ENCODE data around the gene IL1RN.

DNA sequence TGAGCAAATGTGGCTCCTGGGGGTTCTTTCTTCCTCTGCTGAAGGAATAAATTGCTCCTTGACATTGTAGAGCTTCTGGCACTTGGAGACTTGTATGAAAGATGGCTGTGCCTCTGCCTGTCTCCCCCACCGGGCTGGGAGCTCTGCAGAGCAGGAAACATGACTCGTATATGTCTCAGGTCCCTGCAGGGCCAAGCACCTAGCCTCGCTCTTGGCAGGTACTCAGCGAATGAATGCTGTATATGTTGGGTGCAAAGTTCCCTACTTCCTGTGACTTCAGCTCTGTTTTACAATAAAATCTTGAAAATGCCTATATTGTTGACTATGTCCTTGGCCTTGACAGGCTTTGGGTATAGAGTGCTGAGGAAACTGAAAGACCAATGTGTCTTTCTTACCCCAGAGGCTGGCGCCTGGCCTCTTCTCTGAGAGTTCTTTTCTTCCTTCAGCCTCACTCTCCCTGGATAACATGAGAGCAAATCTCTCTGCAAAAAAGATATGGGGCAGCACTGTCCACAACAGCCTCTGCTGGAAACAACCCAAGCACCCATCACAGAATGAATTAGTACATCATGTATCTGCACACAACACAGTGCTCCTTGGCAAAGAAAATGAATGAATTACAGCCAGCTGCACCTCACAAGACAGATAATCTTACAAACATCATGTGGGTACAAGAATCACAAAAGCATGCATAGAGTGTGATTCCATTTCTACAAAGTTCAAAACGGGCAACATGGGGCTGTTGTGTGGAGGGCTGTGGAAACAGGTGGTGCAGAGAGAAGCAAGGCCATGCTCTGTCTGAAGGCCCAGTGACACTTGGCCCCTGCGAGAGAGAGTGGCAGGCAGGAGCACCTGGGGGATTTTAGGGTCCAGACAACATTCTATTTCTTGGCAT, 6.6 kb downstream of the IL1RN start:
- TF ChIP-seq TAF1 (IDR thresholded peaks at IDR 0.05; ENCODE audit: borderline replicate concordance, low read depth, low read length) (no peak), EP300 (IDR thresholded peaks at IDR 0.05; ENCODE audit: borderline replicate concordance in 1 of 2, low read depth in 1 of 2, low read length in 1 of 2) (no peak), SIN3A (IDR thresholded peaks at IDR 0.05; ENCODE audit: borderline replicate concordance, low read depth, low read length) (no peak)
- TF ChIP-seq, protein P1, sequence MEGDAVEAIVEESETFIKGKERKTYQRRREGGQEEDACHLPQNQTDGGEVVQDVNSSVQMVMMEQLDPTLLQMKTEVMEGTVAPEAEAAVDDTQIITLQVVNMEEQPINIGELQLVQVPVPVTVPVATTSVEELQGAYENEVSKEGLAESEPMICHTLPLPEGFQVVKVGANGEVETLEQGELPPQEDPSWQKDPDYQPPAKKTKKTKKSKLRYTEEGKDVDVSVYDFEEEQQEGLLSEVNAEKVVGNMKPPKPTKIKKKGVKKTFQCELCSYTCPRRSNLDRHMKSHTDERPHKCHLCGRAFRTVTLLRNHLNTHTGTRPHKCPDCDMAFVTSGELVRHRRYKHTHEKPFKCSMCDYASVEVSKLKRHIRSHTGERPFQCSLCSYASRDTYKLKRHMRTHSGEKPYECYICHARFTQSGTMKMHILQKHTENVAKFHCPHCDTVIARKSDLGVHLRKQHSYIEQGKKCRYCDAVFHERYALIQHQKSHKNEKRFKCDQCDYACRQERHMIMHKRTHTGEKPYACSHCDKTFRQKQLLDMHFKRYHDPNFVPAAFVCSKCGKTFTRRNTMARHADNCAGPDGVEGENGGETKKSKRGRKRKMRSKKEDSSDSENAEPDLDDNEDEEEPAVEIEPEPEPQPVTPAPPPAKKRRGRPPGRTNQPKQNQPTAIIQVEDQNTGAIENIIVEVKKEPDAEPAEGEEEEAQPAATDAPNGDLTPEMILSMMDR (IDR thresholded peaks at IDR 0.05): no peak

All from SK-N-SH (cell line).